K562 (cell line): Measurements from ENCODE around the gene STON2. TPM values are rescaled to one million over a fixed set of nuclear protein-coding genes. Genes with fewer than 3 reads are reported as not detected.

Experiments
- ATAC-seq: fragments of 200-7000 bp; cut with Tn5 transposase; 3 replicates; pipeline ENCODE4 v1.9.1; 2020; ENCODE audit warnings: moderate library complexity
- BruUV-seq: library from RNA; stranded (reverse); fragments of 400-500 nt; replicated peaks from 2 replicates; lab custom pipeline; 2021; lab: Mats Ljungman, UMichigan
- CTCF ChIA-PET: fragments of 300-600 bp; formaldehyde crosslinking; extraction: SDS; loops from one replicate; lab custom pipeline; 2021; ENCODE audit warnings: low intra/inter-chr PET ratio; lab: Yijun Ruan, JAX
- POLR2A ChIA-PET: fragments of 300-600, 350-650 bp; sonication (Branson Sonifier 250); formaldehyde crosslinking; extraction: SDS; loops from one replicate; lab custom pipeline; 2021; ENCODE audit warnings: antibody characterized with exemption, inconsistent platforms; lab: Yijun Ruan, JAX
- DNase-seq, 4 experiments: peaks; one replicate each; pipeline versions ENCODE4 v3.0.0 to v3.0.0-alpha.2; 2011 to 2018; ENCODE audit warnings: low spot score in 3 of 4, mixed read lengths in 3 of 4; ENCODE audit errors: extremely low read depth in 1 of 4
- FAIRE-seq: peaks from 2 replicates; lab custom pipeline; 2011; peaks lifted over from hg19 to GRCh38; lab: Jason Lieb, UNC
- H2AFZ ChIP-seq: 2 replicates; pipeline ENCODE4 v1.6.0; 2011; ENCODE audit warnings: low read depth, low read length, control low read depth, inconsistent platforms
- H3K27ac ChIP-seq: fragments of 200-600 bp; 3 replicates; pipeline ENCODE4 v1.8.0; 2011; ENCODE audit warnings: low read depth, mild to moderate bottlenecking, control low read depth, inconsistent platforms, low read length, moderate library complexity, mixed read lengths; ENCODE audit errors: extremely low read depth
- H3K27me3 ChIP-seq, 2 experiments: fragments of 300-600 bp in 1 of 2; 2 replicates in 1 of 2; 3 replicates in 1 of 2; pipeline versions ENCODE4 v1.6.0 to v1.8.0; 2011; ENCODE audit warnings: inconsistent platforms in 2 of 2, low read length in 2 of 2, mild to moderate bottlenecking in 1 of 2, mixed read lengths in 1 of 2, moderate library complexity in 1 of 2; ENCODE audit not compliant: control insufficient read depth in 2 of 2, insufficient read depth in 2 of 2
- H3K36me3 ChIP-seq: fragments of 300-600 bp; 3 replicates; pipeline ENCODE4 v1.8.0; 2011; ENCODE audit warnings: mild to moderate bottlenecking, low read length, inconsistent platforms; ENCODE audit not compliant: control insufficient read depth, insufficient read depth
- H3K4me1 ChIP-seq, 2 experiments: fragments of 200-600 bp in 1 of 2; replicated peaks in 1 of 2; 2 replicates in 1 of 2; 3 replicates in 1 of 2; pipeline versions ENCODE4 v1.5.1 to v1.8.0; 2011; ENCODE audit warnings: inconsistent platforms in 2 of 2, low read length in 2 of 2, mild to moderate bottlenecking in 1 of 2, mixed read lengths in 1 of 2, moderate library complexity in 1 of 2; ENCODE audit not compliant: control insufficient read depth in 2 of 2, insufficient read depth in 2 of 2
- H3K4me2 ChIP-seq: 2 replicates; pipeline ENCODE4 v1.6.1; 2011; ENCODE audit warnings: low read length, control low read depth, inconsistent platforms, mixed read lengths; ENCODE audit not compliant: insufficient read depth
- H3K4me3 ChIP-seq: fragments of 200-600 bp; sonication (generic), shearing (Covaris generic); 2 replicates; pipeline ENCODE4 v1.5.1; 2016; ENCODE audit warnings: control low read depth, inconsistent platforms
- H3K79me2 ChIP-seq: fragments of 200-600 bp; 3 replicates; pipeline ENCODE4 v1.8.0; 2011; ENCODE audit warnings: low read length, inconsistent platforms; ENCODE audit not compliant: control insufficient read depth, insufficient read depth
- H3K9ac ChIP-seq, 2 experiments: 2 replicates each; pipeline versions ENCODE4 v1.6.0 to v1.6.1; 2011; ENCODE audit warnings: low read depth in 2 of 2, low read length in 2 of 2, control low read depth in 1 of 2, inconsistent platforms in 1 of 2, mild to moderate bottlenecking in 1 of 2, mixed read lengths in 1 of 2; ENCODE audit not compliant: insufficient read depth in 1 of 2
- H3K9me1 ChIP-seq: one replicate; pipeline ENCODE4 v1.6.0; 2011; ENCODE audit warnings: inconsistent platforms, mild to moderate bottlenecking, low read length, moderate library complexity; ENCODE audit not compliant: control insufficient read depth, insufficient read depth
- H3K9me3 ChIP-seq: replicated peaks from 2 replicates; pipeline ENCODE4 v1.5.1; 2011; ENCODE audit warnings: low read depth, low read length, inconsistent platforms; ENCODE audit not compliant: control insufficient read depth, insufficient read depth
- H4K20me1 ChIP-seq: replicated peaks from 2 replicates; pipeline ENCODE4 v1.6.1; 2011; ENCODE audit warnings: low read length, inconsistent platforms, mixed read lengths; ENCODE audit not compliant: control insufficient read depth, insufficient read depth
- ARHGAP35 ChIP-seq: fragments of 450-650 bp; IDR thresholded peaks from 2 replicates; pipeline ENCODE4 v1.6.1; 2018; ENCODE audit not compliant: partially characterized antibody
- GATAD2B ChIP-seq: fragments of 450-650 bp; IDR thresholded peaks from 2 replicates; pipeline ENCODE4 v1.6.1; 2017; ENCODE audit warnings: mild to moderate bottlenecking, borderline replicate concordance
- GTF2F1 ChIP-seq: IDR thresholded peaks from 2 replicates; pipeline ENCODE4 v1.6.1; 2011; ENCODE audit warnings: low read depth, low read length, improper control_type of control experiment
- PCBP1 ChIP-seq: fragments of 200-400 bp; formaldehyde crosslinking; IDR thresholded peaks from 2 replicates; pipeline ENCODE4 v1.6.1; 2018; ENCODE audit warnings: mild to moderate bottlenecking, low read depth, low read length; ENCODE audit not compliant: poor library complexity, severe bottlenecking
- PREB ChIP-seq: sonication (generic); formaldehyde crosslinking; IDR thresholded peaks from 2 replicates; pipeline ENCODE4 v1.8.1; 2023; ENCODE audit warnings: mild to moderate bottlenecking, missing genetic modification reagents
- ZKSCAN3 ChIP-seq: fragments of 250-450 bp; sonication (Bioruptor Pico); IDR thresholded peaks from 2 replicates; pipeline ENCODE4 v1.4.0; 2020
- ZNF143 ChIP-seq: sonication (generic); formaldehyde crosslinking; IDR thresholded peaks from 2 replicates; pipeline ENCODE4 v1.9.0; 2022; ENCODE audit warnings: mild to moderate bottlenecking, missing genetic modification reagents
- WGBS: fragments of 100-300 bp; shearing (Covaris generic); methylation state at CpG from one replicate; pipeline ENCODE4 v1.1.6; 2016; ENCODE audit warnings: low coverage, mixed read lengths; ENCODE audit not compliant: insufficient coverage; ENCODE audit errors: missing lambda C conversion rate; 5-methylcytosine and 5-hydroxymethylcytosine counted together
- in situ Hi-C: fragments of 300-500 bp; cut with MboI; formaldehyde crosslinking; loops from 4 replicates; pipeline ENCODE4 v1.15.0; 2018; ENCODE audit warnings: inconsistent platforms, mixed read lengths
- intact Hi-C: fragments of 100-400 bp; cut with micrococcal nuclease; formaldehyde crosslinking; loops from 2 replicates; pipeline ENCODE4 v1.14.2; 2022
- polyA plus RNA-seq, 8 experiments: library from polyadenylated mRNA; depleted of rRNA in 4 of 8; stranded (reverse) in 5 of 8; unstranded in 3 of 8; fragments of >200 nt; fragmentation: Nextera tagmentation in 2 of 8; fragmentation: Illumina TruSeq in 1 of 8; extraction: Ambion mirVana in 2 of 8; extraction: Trizol in 1 of 8; gene quantifications; 2 replicates each; pipeline versions ENCODE4 v1.2.1 to v1.2.3, GENCODE V29; 2011 to 2014; ENCODE audit warnings: inconsistent platforms in 1 of 8, missing spikeins in 1 of 8
- total RNA-seq, 7 experiments: library from RNA; depleted of rRNA in 6 of 7; stranded (reverse); fragments of >200 nt in 6 of 7; fragmentation: Illumina TruSeq in 2 of 7; extraction: Trizol in 2 of 7; gene quantifications; 2 replicates each; pipeline versions ENCODE4 v1.2.1 to v1.2.3, GENCODE V29; 2011 to 2021; ENCODE audit warnings: low replicate concordance in 1 of 7
- TF ChIP-seq, protein P1 (sequence below): fragments of 250-450 bp; sonication (Bioruptor Pico); IDR thresholded peaks from 2 replicates; pipeline ENCODE4 v1.9.0; 2021; ENCODE audit warnings: mild to moderate bottlenecking

Gene STON2
- total and polyA plus RNA-seq, 9 of the 15 experiments (the other 6 are each of a cell fraction or from before 2014, with no cell fraction given), result 7.8 to 99.3 (median 53.5) TPM

DNA sequence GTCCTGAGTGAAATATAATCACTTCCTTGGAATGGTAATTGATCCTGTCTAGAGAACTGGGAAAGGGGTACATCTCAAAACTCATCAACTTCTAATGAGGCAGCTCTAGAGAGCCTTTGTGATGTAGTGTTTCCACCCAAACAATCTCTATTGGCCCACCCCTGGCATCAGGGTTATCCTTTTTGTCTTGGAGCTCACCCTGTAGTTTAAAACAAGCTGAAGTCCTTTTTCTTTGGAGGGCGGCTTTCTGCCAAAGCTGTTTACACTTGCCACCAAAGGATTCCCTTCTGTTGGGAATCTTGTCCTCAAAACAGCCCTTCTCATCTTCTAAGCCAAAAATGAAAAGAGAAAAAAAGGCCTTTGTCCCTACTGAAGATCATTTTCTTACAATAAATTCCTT lies 118.8 kb downstream of the STON2 start:
- Histone ChIP-seq H3K79me2 (peaks cover 24% of the 10 kb centered on the region; the same call in 2 of the 3 replicates), H4K20me1 (no peaks in the 10 kb centered on the region), H3K9me1 (no peaks in the 10 kb centered on the region), H3K9me3 (no peaks in the 10 kb centered on the region), H2AFZ (no peak overlapping the region), H3K4me2 (no peak overlapping the region), H3K27ac (no peak overlapping the region), H3K36me3 (peaks cover 29% of the 10 kb centered on the region; the same call in 2 of the 3 replicates), H3K27me3 (no peaks in the 10 kb centered on the region), H3K4me1 (no peaks in the 10 kb centered on the region), H3K9ac (no peak overlapping the region), H3K4me3 (no peak overlapping the region)
- intact Hi-C loops, result no loop called here
- 100% methylated on average over 1 of the region's 1 CpG for WGBS
- no TSS peak for BruUV-seq
- ChIA-PET CTCF (no interaction called here), POLR2A (no interaction called here)
- FAIRE-seq (no peak), ATAC-seq (no peak), DNase-seq (no peak)
- in situ Hi-C loops, result no loop called here
- TF ChIP-seq GTF2F1 (no peak), ZKSCAN3 (CRISPR knock-in tag) (no peak), GATAD2B (no peak)

DNA sequence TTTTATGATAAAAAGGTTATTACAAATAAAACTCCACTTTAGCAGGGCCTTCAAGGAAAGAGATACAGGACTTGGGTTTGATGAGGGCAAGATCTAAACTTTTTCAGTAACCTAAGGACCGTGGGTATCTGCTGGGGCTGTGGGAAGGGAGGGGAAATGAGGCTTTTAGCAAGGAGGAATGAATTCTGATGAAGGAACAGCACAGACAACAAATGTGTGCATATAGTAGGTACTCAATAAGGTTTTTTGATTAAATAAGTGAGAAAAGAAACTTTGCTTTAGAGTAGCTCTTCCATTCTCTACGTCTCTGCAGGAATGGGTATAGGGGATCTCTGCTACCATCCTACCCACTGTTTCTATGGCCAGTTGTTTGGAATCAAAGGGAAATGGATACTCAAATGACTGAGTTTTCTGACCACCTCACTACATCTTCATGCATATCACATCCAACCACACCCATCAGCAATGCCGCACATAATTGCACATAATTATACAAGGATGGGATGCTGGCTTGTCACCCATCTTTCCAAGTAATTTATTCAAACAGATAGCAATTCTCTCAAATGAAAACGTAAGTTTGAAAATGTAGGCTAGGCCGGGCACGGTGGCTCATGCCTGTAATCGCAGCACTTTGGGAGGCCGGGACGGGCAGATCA lies 119.9 kb downstream of the STON2 start:
- FAIRE-seq, result no peak
- DNase-seq, result no peak
- Histone ChIP-seq H3K9me1 (peaks cover 4% of the 10 kb centered on the region), H4K20me1 (0 out of 2 replicates have a peak, but pooled peaks cover 4% of the 10 kb centered on the region), H3K79me2 (peaks cover 31% of the 10 kb centered on the region), H3K4me2 (no peak overlapping the region), H3K9me3 (no peaks in the 10 kb centered on the region), H3K36me3 (peaks cover 36% of the 10 kb centered on the region; the same call in 2 of the 3 replicates), H3K27ac (no peak overlapping the region), H3K4me1 (no peaks in the 10 kb centered on the region), H3K4me3 (no peak overlapping the region), H2AFZ (no peak overlapping the region), H3K9ac (no peak overlapping the region), H3K27me3 (no peaks in the 10 kb centered on the region)
- CTCF ChIA-PET, result no interaction called here
- WGBS, result 84% methylated on average over 7 of the region's 9 CpGs
- BruUV-seq, result no TSS peak
- POLR2A ChIA-PET, result no interaction called here
- in situ Hi-C loops, result no loop called here
- intact Hi-C loops, result no loop called here
- ATAC-seq, result no peak
- TF ChIP-seq PREB (CRISPR knock-in tag), result no peak
- no peak for TF ChIP-seq ZNF143 (CRISPR knock-in tag)
- TF ChIP-seq, protein P1, sequence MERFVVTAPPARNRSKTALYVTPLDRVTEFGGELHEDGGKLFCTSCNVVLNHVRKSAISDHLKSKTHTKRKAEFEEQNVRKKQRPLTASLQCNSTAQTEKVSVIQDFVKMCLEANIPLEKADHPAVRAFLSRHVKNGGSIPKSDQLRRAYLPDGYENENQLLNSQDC (CRISPR knock-in tag), result no peak
- TF ChIP-seq PCBP1, result no peak
- no peak for TF ChIP-seq ARHGAP35
